Jurkat, Clone E6-1 (cell line): ENCODE results near the gene CLCN6.

Experiments used
- DNase-seq: peaks from one replicate; pipeline ENCODE4 v3.0.0-alpha.2; 2011; ENCODE audit warnings: low read depth, low spot score
- H3K4me3 ChIP-seq: 2 replicates; pipeline ENCODE4 v1.5.1; 2011; ENCODE audit warnings: mild to moderate bottlenecking, low read length, control low read depth, moderate library complexity

CLCN6 gene

DNA sequence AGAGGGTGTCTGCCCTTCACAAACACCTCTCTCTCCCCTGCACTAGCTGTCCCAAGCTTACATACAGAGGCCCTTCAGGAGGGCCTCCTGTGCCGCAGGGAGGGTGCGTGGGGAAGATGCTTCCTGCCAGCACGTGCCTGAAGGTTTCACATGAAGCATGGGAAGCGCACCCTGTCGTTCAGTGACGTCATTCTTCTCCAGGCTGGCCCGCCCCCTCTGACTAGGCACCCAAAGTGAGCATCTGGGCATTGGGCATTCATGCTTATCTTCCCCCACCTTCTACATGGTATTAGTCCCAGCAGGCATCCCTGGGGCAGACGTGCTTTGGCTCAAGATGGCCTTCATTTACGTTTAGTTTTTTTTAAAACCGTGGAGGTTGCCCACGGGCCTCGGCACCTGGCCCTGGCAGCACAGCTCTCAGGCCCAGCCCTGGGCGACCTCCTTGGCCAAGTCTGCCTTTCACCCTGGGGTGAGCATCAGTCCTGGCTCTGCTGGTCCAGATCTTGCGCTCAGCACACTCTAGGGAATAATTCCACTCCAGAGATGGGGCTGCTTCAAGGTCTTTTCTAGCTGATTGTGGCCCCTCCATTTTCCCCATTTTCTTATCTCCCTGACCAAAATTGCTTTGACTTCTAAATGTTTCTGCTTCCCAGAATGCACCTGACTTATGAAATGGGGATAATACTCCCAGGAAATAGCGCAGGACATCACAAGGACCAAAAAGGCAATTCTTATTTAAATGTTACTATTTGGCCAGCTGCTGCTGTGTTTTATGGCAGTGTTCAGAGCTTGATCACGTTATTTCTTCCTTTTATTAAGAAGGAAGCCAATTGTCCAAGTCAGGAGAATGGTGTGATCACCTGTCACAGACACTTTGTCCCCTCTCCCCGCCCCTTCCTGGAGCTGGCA is 35.5 kb downstream of the CLCN6 start:
- no peak overlapping the region for H3K4me3 ChIP-seq

DNA sequence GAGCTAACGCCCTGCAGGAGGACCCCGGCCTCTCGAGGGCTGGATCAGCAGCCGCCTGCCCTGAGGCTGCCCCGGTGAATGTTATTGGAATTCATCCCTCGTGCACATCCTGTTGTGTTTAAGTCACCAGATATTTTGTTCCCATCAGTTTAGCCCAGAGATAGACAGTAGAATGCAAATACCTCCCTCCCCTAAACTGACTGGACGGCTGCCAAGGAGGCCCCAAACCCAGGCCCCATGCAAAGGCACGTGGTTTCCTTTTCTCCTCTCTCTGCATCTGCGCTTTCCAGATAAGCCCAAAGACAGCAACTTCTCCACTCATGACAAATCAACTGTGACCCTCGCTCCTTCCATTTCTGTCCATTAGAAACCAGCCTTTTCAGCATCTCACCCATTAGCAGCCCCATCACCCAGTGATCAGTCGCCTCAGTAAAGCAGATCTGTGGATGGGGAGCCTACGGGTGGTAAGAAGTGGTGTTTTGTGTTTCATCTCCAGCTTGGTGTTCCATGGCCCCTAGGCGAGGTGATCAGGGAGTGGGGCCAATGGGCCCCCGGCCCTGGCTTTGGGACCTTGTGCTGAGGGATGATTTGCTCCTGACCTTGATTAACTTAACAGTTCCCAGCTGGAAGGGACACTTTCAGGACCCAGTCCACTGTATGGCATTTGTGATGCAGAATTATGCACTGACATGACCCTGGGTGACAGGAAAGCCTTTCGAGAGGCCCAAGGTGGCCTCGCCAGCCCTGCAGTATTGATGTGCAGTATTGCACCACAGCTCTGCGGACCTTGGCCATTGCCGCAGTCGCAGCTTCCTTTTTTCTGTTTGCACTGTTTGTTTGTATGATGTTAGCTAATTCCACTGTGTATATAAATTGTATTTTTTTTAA is 36.4 kb downstream of the CLCN6 start:
- peak; percentile 45 for DNase-seq
- H3K4me3 ChIP-seq: no peak overlapping the region

More for the DNA sequence above, 35.5 kb downstream of the CLCN6 start:
- no peak for DNase-seq

DNA sequence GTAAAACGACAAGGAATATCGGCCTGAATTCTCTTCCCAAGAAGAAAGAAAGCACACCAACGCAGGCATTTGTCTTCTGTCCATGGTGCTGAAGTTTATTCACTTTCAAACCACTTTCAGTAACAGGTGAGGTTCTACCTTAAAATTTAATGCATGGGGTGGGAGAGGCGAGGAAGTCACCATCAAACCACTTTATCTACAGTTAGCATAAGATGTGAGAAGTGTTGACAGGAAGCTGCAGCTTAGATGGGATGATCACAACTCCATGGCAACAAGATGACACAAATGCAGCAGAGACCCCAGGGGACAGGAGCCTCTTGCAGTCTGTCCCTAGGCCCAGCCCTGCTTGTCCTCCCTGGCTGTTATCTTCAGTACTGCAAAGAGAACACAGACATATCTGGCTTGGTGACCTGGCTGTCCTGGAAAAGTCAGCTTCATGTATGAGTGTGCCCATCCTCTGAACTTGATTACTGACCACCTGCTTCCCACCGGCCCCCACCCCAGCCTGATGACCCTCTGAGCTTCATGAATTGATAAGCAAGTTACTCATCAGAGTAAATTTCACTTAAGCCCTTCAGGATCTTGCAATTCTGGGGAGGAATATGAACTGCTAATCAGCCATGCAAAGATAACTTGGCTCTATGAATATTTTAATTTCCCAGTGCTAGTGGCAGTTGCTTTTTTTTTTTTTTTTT is 39.8 kb downstream of the CLCN6 start:
- peak; percentile 49 for DNase-seq
- H3K4me3 ChIP-seq: no peak overlapping the region

DNA sequence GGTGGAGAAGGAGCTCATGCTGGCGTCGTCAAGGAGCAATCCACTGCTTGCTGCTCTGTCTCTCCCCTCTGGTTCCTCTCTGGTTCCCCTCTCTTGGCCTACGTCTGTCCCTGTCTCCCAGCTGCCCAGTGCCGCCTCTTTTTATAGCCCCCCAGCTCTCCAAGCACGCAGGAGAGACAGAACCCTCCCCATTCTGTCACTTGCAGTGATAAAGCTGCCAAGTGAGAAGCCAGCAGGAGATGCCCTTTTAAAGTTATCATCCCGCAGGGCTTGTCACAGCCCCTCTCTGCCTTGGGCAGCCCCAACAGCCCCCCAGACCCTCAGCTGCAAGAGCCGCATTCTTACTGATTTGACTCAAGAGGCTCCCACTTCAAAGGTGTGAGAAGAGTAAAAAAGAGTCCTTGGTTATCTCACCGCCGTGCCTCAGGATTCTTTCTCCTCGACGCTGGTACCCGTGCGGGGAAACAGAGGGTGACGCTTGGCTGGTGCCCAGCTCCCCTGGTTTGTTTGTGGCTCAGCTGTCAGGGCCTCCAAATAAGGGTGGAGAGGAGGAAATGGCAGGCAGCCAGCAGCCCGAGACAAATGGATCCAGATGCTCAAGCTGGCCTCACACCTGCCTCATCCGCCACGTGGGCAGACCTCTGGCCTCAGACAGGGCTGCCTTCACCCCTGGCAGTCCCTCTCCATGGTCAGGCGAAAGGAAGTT is 41.8 kb downstream of the CLCN6 start, which contains the start of gene NPPA:
Gene NPPA (minus strand): TSS at position 117 of the 706 bp plus-strand sequence. CDS start 99 bp downstream, at position 18.
- no peak for DNase-seq
- H3K4me3 ChIP-seq: no peak within 1 kb of the TSS

- no peak for DNase-seq
- no peak overlapping the region for H3K4me3 ChIP-seq
Observed at GRCh38 chr1:11848373-11848700, 42.3 kb downstream of the CLCN6 start.

DNA sequence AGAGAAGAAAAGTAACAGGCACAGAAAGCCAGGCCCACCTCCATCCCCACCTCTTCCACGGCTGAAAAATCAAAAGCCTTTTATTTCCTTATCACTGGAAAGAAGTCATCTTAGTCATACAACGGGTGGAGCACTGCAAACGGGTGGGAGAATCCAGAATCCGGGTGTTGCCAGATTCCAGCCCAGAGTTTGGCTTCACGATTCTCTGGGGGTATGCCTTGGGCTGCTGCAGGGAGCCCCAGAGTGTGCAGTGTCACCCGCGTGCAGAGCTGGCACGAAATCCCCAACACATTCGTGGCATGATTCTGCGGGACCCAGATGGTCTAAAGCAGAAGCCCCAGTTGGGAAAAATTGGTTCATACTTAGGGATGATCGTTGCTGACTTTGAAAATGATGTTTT is 44.2 kb downstream of the CLCN6 start:
- DNase-seq: no peak
- H3K4me3 ChIP-seq: no peak overlapping the region

- DNase-seq: peak; percentile 87
- H3K4me3 ChIP-seq: peak overlapping the region; percentile 3; the same call in 1 of the 2 replicates
Observed at GRCh38 chr1:11851180-11851579, 45.2 kb downstream of the CLCN6 start.

DNA sequence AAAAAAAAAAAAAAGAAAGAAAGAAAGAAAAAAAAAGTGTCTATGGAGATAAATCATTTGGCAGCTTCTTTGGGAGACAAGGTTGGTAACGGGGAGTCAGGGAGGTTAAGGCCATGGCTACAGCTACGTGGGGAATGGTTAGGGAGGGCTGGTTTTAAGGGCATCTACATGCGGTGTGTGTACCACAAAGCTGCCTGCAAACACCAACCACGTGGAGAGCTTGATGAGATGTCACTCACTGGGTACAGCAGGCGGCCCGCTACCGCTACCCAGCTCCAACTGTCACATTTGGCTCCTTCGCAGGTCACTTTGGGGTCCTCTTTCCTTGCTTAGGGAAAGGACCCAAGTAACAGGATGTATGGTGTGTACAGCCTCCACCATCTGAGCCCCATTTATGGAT is 48.5 kb downstream of the CLCN6 start:
- DNase-seq: no peak
- H3K4me3 ChIP-seq: no peak overlapping the region

- H3K4me3 ChIP-seq: no peak overlapping the region
- no peak for DNase-seq
Observed at GRCh38 chr1:11855430-11855829, 49.4 kb downstream of the CLCN6 start.

- H3K4me3 ChIP-seq: no peak overlapping the region
- no peak for DNase-seq
Observed at GRCh38 chr1:11856698-11857097, 50.7 kb downstream of the CLCN6 start.

DNA sequence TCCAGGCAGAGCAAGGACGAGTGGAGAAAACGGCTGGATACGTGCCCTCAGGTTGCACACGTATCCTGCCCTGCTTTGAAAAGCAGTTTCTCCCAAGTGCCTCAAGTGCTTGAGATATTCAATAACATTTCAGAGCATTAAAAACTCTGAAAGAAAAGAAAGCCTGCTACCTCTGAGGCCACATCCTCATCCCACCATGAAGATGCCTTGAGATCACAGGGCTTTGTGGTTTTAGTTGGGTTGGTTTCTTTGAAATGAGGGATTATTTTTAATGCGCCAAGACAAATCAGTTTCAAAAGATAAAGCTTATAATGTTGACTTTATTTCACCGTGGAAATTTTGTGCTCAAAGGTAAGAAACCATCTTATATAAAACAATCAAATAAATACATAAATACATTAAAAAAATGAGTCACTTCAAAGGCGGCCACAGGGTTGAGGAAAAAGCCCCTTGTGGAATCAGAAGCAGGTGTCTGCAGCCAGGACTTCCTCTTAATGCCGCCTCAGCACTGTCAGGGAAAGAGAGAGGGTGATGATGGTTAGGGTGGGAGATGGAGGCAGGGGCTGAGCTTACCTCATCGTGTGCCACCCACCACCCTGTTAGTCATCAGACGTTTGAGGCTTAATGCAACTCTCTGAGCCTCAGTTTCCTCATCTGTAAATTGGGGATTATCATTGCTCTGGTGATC is 51.3 kb downstream of the CLCN6 start:
- peak; percentile 84 for DNase-seq
- no peak overlapping the region for H3K4me3 ChIP-seq

DNA sequence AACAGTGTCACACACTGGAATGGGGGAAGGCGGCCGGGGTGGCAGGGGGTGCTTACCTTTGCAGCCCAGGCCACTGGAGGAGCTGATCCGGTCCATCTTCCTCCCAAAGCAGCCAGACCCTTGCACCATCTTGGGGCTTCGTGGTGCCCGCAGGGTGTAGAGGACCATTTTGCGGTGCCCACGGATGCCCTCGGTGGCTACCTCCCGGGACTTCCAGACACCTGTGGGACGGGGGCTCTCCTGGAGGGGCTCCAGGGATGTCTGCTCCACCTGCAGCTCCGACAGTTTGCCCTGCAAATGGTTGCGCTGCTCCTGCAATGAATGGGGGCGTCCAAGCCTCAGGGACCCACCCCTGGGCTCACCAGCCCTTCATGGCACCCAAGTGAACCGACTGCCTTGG is 52.2 kb downstream of the CLCN6 start:
- H3K4me3 ChIP-seq: no peak overlapping the region
- no peak for DNase-seq

DNA sequence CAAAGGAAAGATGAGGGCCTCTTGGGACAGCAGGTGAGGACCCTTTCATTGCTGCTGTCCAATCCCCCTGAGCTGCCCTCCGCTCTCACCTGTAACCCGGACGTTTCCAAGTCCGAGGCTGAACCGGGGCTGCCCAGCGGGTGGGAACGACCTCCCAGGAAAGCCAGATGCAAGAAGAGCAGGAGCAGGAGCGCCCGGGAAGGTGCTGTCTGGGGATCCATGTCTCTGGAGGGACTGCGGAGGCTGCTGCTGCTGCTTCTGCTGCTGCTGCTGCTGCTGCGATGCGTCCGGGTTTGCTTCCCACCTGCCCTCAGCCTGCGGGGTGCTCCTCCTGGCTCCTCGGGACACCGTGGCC is 52.6 kb downstream of the CLCN6 start, which contains the start of gene NPPB:
Gene NPPB (minus strand): TSS at position 333 of the 355 bp plus-strand sequence. CDS start 112 bp downstream, at position 221.
- no peak within 1 kb of the TSS for H3K4me3 ChIP-seq
- DNase-seq: no peak

DNA sequence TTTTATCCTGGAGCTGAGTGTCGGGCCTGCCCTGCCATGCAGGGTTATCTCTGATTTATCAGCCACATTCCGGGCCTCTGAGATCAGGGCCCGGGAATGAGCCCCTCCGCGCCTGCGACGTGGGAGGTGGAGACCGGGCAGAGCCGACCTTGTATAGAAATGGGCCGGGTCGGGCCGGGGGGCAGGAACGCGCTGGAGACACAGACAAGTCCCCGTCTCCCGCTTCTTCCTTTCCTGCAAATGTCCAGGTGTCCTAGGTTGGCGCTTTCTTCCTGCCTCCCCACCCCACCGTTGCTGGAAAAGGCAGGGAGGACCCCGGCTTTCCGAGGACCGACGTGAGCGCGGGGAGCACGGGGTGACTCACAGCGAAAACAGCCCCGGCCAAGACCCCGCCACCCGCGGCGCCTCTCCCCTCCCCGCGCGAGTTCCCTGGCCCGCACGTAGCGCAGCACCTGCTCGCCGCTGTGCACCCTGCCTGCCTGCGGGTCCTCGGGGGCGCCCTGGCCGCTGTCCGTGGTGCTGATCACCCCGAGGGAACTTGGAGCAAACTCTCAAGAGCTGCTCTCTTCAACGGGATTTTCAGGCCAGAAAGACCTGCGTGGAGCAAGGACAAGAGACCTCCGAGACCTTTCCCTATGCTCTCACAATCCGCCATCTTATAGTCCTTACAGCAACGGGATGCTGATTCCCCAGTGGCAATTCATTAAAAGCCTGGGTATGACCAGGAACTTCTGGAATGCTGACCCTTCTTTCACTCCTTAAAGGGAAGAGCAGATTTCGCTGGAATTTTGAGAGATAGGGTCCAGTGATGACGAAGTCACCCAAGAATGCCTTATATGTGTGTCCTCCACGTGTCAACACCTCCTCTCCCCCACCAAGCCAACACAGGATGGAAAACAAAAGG is 53.2 kb downstream of the CLCN6 start:
- peak; percentile 68 for DNase-seq
- no peak overlapping the region for H3K4me3 ChIP-seq

DNA sequence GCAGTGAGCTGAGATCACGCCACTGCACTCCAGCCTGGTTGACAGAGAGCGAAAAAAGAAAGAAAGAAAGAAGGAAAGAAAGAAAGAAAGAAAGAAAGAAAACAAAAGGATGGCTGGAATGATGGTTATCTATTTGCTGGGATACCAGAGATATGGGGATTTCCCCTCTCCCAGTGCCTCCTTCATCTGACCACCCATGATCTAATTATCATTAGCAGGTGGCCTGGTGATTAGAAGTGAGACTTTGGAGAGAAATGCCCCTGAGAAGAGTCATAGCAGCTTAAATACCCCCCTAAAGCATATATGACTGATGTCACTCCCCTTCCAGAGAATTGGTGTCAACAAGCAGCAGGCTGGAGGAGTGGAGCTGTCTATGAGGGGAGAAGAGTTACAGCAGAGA is 54.1 kb downstream of the CLCN6 start:
- no peak overlapping the region for H3K4me3 ChIP-seq
- no peak for DNase-seq

DNA sequence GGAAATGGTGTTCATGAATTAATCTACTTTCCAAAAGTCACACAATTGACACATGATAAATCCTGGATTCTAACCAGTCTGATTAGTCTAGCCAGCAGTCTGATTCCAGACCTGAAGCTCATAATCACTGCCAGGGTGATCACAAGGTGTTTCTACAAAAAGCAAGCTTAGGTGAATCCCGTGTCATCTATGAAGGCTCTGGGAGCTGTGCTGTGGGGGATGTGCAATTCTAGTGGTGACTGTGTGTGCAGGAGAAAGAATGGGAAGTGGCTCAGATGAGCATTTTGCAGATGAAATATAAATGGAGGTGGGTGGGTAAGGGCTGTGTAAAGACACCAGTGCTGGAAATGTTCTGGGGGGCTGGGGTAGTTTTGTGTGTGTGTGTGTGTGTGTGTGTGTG is 54.6 kb downstream of the CLCN6 start:
- no peak for DNase-seq
- H3K4me3 ChIP-seq: no peak overlapping the region

- no peak for DNase-seq
- no peak overlapping the region for H3K4me3 ChIP-seq
Observed at GRCh38 chr1:11862890-11863289, 56.9 kb downstream of the CLCN6 start.
